ENCODE data around the gene SCTR.

Gene SCTR

GRCh38 chr2:119486886-119487285 lies 37.4 kb downstream of the SCTR start:
- no peaks in the 10 kb centered on the region for H3K9me3 ChIP-seq
- H3K27me3 ChIP-seq = no peaks in the 10 kb centered on the region
- no peak for TF ChIP-seq CTCF (IDR thresholded peaks at IDR 0.05)
- peaks cover 0 to 57% (median 33%) of the 10 kb centered on the region in 4 donors for H3K4me1 ChIP-seq
- no peaks in the 10 kb centered on the region for H3K36me3 ChIP-seq
- H3K4me3 ChIP-seq = no peak overlapping the region
- no peak for DNase-seq
- H3K27ac ChIP-seq = no peak overlapping the region
- intact Hi-C loops (cut with DNase I; ENCODE audit: low total_unique reads) = no loop called here

GRCh38 chr2:119486196-119486827 lies 38.0 kb downstream of the SCTR start:
- Histone ChIP-seq H3K4me1 (peaks cover 0 to 58% (median 31%) of the 10 kb centered on the region in 4 donors), H3K9me3 (no peaks in the 10 kb centered on the region), H3K27me3 (no peaks in the 10 kb centered on the region), H3K4me3 (no peak overlapping the region), H3K36me3 (no peaks in the 10 kb centered on the region), H3K27ac (no peak overlapping the region)
- no peak for DNase-seq
- TF ChIP-seq CTCF (IDR thresholded peaks at IDR 0.05) = no peak
- intact Hi-C loops (cut with DNase I; ENCODE audit: low total_unique reads) = no loop called here

- DNase-seq = peak in 1 of 2 donors; percentile 68
- intact Hi-C loops (cut with DNase I; ENCODE audit: low total_unique reads) = no loop called here
- no peak for TF ChIP-seq CTCF (IDR thresholded peaks at IDR 0.05)
- H3K9me3 ChIP-seq = no peaks in the 10 kb centered on the region
- peak overlapping the region in 1 of 2 donors; percentile 13 for H3K27ac ChIP-seq
- H3K4me3 ChIP-seq = no peak overlapping the region
- H3K36me3 ChIP-seq = no peaks in the 10 kb centered on the region
- H3K27me3 ChIP-seq = no peaks in the 10 kb centered on the region
- peaks cover 0 to 58% (median 31%) of the 10 kb centered on the region in 4 donors for H3K4me1 ChIP-seq
Observed at GRCh38 chr2:119485336-119486110, 38.8 kb downstream of the SCTR start.

GRCh38 chr2:119484834-119485233 lies 39.4 kb downstream of the SCTR start:
- DNase-seq = no peak
- H3K36me3 ChIP-seq = no peaks in the 10 kb centered on the region
- intact Hi-C loops (cut with DNase I; ENCODE audit: low total_unique reads) = no loop called here
- peaks cover 0 to 58% (median 31%) of the 10 kb centered on the region in 4 donors for H3K4me1 ChIP-seq
- H3K27ac ChIP-seq = peak overlapping the region in 1 of 2 donors; percentile 13
- H3K9me3 ChIP-seq = no peaks in the 10 kb centered on the region
- no peaks in the 10 kb centered on the region for H3K27me3 ChIP-seq
- TF ChIP-seq CTCF (IDR thresholded peaks at IDR 0.05) = no peak
- H3K4me3 ChIP-seq = no peak overlapping the region

GRCh38 chr2:119483896-119484718 lies 40.2 kb downstream of the SCTR start:
- no peaks in the 10 kb centered on the region for H3K9me3 ChIP-seq
- no peaks in the 10 kb centered on the region for H3K36me3 ChIP-seq
- TF ChIP-seq CTCF (IDR thresholded peaks at IDR 0.05) = no peak
- intact Hi-C loops (cut with DNase I; ENCODE audit: low total_unique reads) = no loop called here
- no peak overlapping the region for H3K4me3 ChIP-seq
- no peak for DNase-seq
- H3K27ac ChIP-seq = peak overlapping the region; percentile 57 to 65
- H3K4me1 ChIP-seq = peaks cover 0 to 58% (median 31%) of the 10 kb centered on the region in 4 donors
- no peaks in the 10 kb centered on the region for H3K27me3 ChIP-seq

All from tibial artery (tissue), 4 donors.